Testis (tissue), 3 donors: Measurements from ENCODE around the gene WNT6. TPM values are rescaled to one million over a fixed set of nuclear protein-coding genes. Genes with fewer than 3 reads are reported as not detected.

ENCODE experiments used
- DNase-seq: peaks from one replicate; pipeline ENCODE4 v3.0.0-alpha.2; 2019
- H3K27ac ChIP-seq, 2 donors: fragments of 200-600 bp; sonication (generic); one replicate each; pipeline ENCODE4 v1.5.1; 2019
- H3K27me3 ChIP-seq: fragments of 200-600 bp; sonication (generic); one replicate; pipeline ENCODE4 v1.5.1; 2019
- H3K36me3 ChIP-seq: fragments of 200-600 bp; sonication (generic); one replicate; pipeline ENCODE4 v1.5.1; 2017; ENCODE audit warnings: low read depth; ENCODE audit errors: missing control alignments
- H3K4me1 ChIP-seq: fragments of 200-600 bp; sonication (generic); one replicate; pipeline ENCODE4 v1.5.1; 2019
- H3K4me3 ChIP-seq, 2 donors: fragments of 200-600 bp; sonication (generic); one replicate each; pipeline ENCODE4 v1.5.1; 2017 to 2019
- H3K9me3 ChIP-seq: fragments of 200-600 bp; sonication (generic); one replicate; pipeline ENCODE4 v1.5.1; 2017
- CTCF ChIP-seq, 3 experiments: fragments of 450-650 bp in 2 of 3; fragments of 200-600 bp in 1 of 3; sonication (generic) in 1 of 3; IDR thresholded peaks; one replicate each; pipeline ENCODE4 v1.5.1; 2016 to 2019; ENCODE audit warnings: antibody characterized with exemption in 3 of 3, mild to moderate bottlenecking in 2 of 3, moderate library complexity in 1 of 3
- POLR2A ChIP-seq: fragments of 450-650 bp; IDR thresholded peaks from one replicate; pipeline ENCODE4 v1.6.1; 2017; ENCODE audit warnings: antibody characterized with exemption, mild to moderate bottlenecking, moderate library complexity
- WGBS, 2 donors: methylation state at CpG; one replicate each; pipeline ENCODE4 v1.1.5; 2018; 5-methylcytosine and 5-hydroxymethylcytosine counted together
- intact Hi-C: fragments of 100-400 bp; cut with DNase I; formaldehyde crosslinking; loops from one replicate; pipeline ENCODE4 v1.15.1; 2023; ENCODE audit warnings: low total_unique reads
- polyA plus RNA-seq: library from polyadenylated mRNA; stranded (reverse); fragments of 350-450 nt; fragmentation: Illumina TruSeq; extraction: RNeasy Lipid Tissue Mini Kit (QIAGEN cat#74804); gene quantifications from one replicate; pipeline ENCODE4 v1.2.3, GENCODE V29; 2014; ENCODE audit warnings: low read depth, low replicate concordance; ENCODE audit not compliant: insufficient read depth
- total RNA-seq, 2 donors: library from RNA; depleted of rRNA; stranded (reverse); fragments of >200 nt; gene quantifications; one replicate each; pipeline ENCODE4 v1.2.3, GENCODE V29; 2016

The WNT6 gene
- total and polyA plus RNA-seq, 3 donors from 2014 or later, result 2.7 to 46.5 (median 5.5) TPM

- peaks cover 14% of the 10 kb centered on the region for H3K4me1 ChIP-seq
- 55 to 58% methylated on average over 3 of the region's 3 CpGs for WGBS, 2 donors
- no peak overlapping the region for H3K4me3 ChIP-seq
- no peak for DNase-seq
- H3K9me3 ChIP-seq, result no peaks in the 10 kb centered on the region
- TF ChIP-seq CTCF (IDR thresholded peaks at IDR 0.05), result no peak
- TF ChIP-seq POLR2A, result no peak
- intact Hi-C loops, result no loop called here
- H3K27ac ChIP-seq, result no peak overlapping the region
- H3K36me3 ChIP-seq, result no peaks in the 10 kb centered on the region
- no peaks in the 10 kb centered on the region for H3K27me3 ChIP-seq
These were observed 3.5 kb downstream of the WNT6 start for GRCh38 chr2:218863021-218863520.

GRCh38 chr2:218865396-218865795 lies 5.8 kb downstream of the WNT6 start:
- no peak for DNase-seq
- TF ChIP-seq CTCF (IDR thresholded peaks at IDR 0.05) (no peak), POLR2A (no peak)
- Histone ChIP-seq H3K9me3 (no peaks in the 10 kb centered on the region), H3K27me3 (no peaks in the 10 kb centered on the region), H3K36me3 (no peaks in the 10 kb centered on the region), H3K4me3 (no peak overlapping the region), H3K4me1 (peaks cover 19% of the 10 kb centered on the region), H3K27ac (no peak overlapping the region)
- WGBS, 2 donors, result 62 to 82% methylated on average over 2 to 4 of the region's 4 CpGs
- intact Hi-C loops, result no loop called here

- H3K4me1 ChIP-seq, result peaks cover 18% of the 10 kb centered on the region
- DNase-seq, result no peak
- H3K27ac ChIP-seq, result no peak overlapping the region
- no peaks in the 10 kb centered on the region for H3K36me3 ChIP-seq
- H3K27me3 ChIP-seq, result no peaks in the 10 kb centered on the region
- 58 to 78% methylated on average over 1 to 6 of the region's 6 CpGs for WGBS, 2 donors
- no peaks in the 10 kb centered on the region for H3K9me3 ChIP-seq
- intact Hi-C loops, result no loop called here
- H3K4me3 ChIP-seq, result no peak overlapping the region
- TF ChIP-seq POLR2A (no peak), CTCF (IDR thresholded peaks at IDR 0.05) (no peak)
These were observed 6.4 kb downstream of the WNT6 start for GRCh38 chr2:218865999-218866398.

- Histone ChIP-seq H3K36me3 (no peaks in the 10 kb centered on the region), H3K4me3 (no peak overlapping the region), H3K9me3 (no peaks in the 10 kb centered on the region), H3K27me3 (no peaks in the 10 kb centered on the region), H3K27ac (peak overlapping the region in 1 of 2 donors; percentile 51), H3K4me1 (peaks cover 24% of the 10 kb centered on the region)
- DNase-seq, result peak; percentile 76
- WGBS, 2 donors, result 34 to 60% methylated on average over 6 of the region's 6 CpGs
- intact Hi-C loops, result no loop called here
- TF ChIP-seq CTCF (IDR thresholded peaks at IDR 0.05) (no peak), POLR2A (no peak)
These were observed 8.3 kb downstream of the WNT6 start for GRCh38 chr2:218867900-218868299.

GRCh38 chr2:218869064-218869463 lies 9.5 kb downstream of the WNT6 start:
- TF ChIP-seq POLR2A, result no peak
- TF ChIP-seq CTCF (IDR thresholded peaks at IDR 0.05), result no peak
- Histone ChIP-seq H3K27ac (no peak overlapping the region), H3K9me3 (no peaks in the 10 kb centered on the region), H3K4me3 (no peak overlapping the region), H3K36me3 (no peaks in the 10 kb centered on the region), H3K27me3 (no peaks in the 10 kb centered on the region), H3K4me1 (peaks cover 24% of the 10 kb centered on the region)
- DNase-seq, result no peak
- intact Hi-C loops, result no loop called here
- WGBS, 2 donors, result 92 to 93% methylated on average over 9 of the region's 9 CpGs
